Peyer's patch (tissue), 4 donors: Measurements from ENCODE around the gene TNS3. TPM values are rescaled to one million over a fixed set of nuclear protein-coding genes. Genes with fewer than 3 reads are reported as not detected.
A peak's percentile ranks its signal among the peaks of the same experiment; 100 is the strongest.

Experiments used
- DNase-seq, 3 donors: peaks; one replicate each; pipeline ENCODE4 v3.0.0-alpha.2; 2017 to 2019
- H3K27ac ChIP-seq, 4 donors: fragments of 200-600 bp; sonication (generic); one replicate each; pipeline ENCODE4 v1.5.1; 2016 to 2019
- H3K27me3 ChIP-seq, 2 donors: fragments of 200-600 bp; sonication (generic); one replicate each; pipeline ENCODE4 v1.5.1; 2019
- H3K36me3 ChIP-seq, 3 donors: fragments of 200-600 bp; sonication (generic); one replicate each; pipeline ENCODE4 v1.5.1; 2016 to 2019
- H3K4me1 ChIP-seq, 4 donors: fragments of 200-600 bp; sonication (generic); one replicate each; pipeline ENCODE4 v1.5.1; 2016 to 2019
- H3K4me3 ChIP-seq, 4 donors: fragments of 200-600 bp; sonication (generic); 1 replicate in 3 of 4; 2 replicates in 1 of 4; pipeline ENCODE4 v1.5.1; 2016 to 2019; ENCODE audit warnings: mild to moderate bottlenecking in 1 of 4
- H3K9me3 ChIP-seq, 4 donors: fragments of 200-600 bp; sonication (generic); one replicate each; pipeline ENCODE4 v1.5.1; 2016 to 2019; ENCODE audit warnings: mild to moderate bottlenecking in 1 of 4
- POLR2A ChIP-seq, 2 donors: fragments of 450-650 bp; IDR thresholded peaks; one replicate each; pipeline ENCODE4 v1.5.1; 2017; ENCODE audit warnings: antibody characterized with exemption in 2 of 2, mild to moderate bottlenecking in 2 of 2, moderate library complexity in 2 of 2
- total RNA-seq, 4 donors: library from RNA; depleted of rRNA; stranded (reverse); fragments of >200 nt; gene quantifications; one replicate each; pipeline ENCODE4 v1.1.0, GENCODE V29; 2016
- TF ChIP-seq, protein P1 (sequence below), 6 experiments: fragments of 450-650 bp in 4 of 6; fragments of 200-600 bp in 2 of 6; sonication (generic) in 1 of 6; IDR thresholded peaks; one replicate each; pipeline ENCODE4 v1.5.1; 2017 to 2019; ENCODE audit warnings: antibody characterized with exemption in 6 of 6, mild to moderate bottlenecking in 3 of 6, moderate library complexity in 1 of 6

TNS3 gene
- total RNA-seq, 4 donors from 2014 or later: 79.5 to 157 (median 112) TPM

DNA sequence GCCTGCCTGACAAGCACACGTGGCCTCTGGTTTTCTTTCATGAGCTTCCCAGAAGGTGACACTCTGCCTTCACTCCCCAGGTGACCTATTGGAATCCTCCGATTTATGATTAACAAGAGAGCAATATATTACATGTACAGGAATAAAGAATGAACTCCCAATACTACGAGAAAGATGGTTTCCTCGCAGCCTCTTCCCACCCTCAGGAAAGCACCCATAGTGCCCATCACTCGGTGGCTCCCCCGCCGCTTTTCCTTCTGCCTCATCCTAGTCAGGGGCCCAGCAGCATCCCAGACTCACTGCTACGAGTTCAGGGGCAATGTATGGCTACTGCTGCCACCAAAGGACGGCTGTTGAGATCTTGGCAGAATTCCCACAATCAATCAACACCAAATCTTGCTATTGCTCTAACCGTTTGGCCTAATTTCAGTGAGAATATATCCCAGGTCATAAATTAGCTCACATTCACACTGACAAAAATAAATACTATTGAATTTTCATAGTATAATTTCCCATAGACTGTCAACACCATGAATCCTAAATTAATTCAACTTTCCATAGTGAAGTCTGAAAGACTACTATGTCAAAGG lies 196.3 kb downstream of the TNS3 start:
- Histone ChIP-seq H3K4me1 (peaks cover 0 to 36% (median 2%) of the 10 kb centered on the region in 4 donors), H3K9me3 (no peaks in the 10 kb centered on the region), H3K27ac (peak overlapping the region in 2 of 4 donors; percentile 52 to 86), H3K36me3 (peaks cover 0 to 6% (median 0%) of the 10 kb centered on the region in 3 donors), H3K27me3 (no peaks in the 10 kb centered on the region), H3K4me3 (no peak overlapping the region)
- TF ChIP-seq POLR2A (IDR thresholded peaks at IDR 0.05): no peak
- TF ChIP-seq, protein P1, sequence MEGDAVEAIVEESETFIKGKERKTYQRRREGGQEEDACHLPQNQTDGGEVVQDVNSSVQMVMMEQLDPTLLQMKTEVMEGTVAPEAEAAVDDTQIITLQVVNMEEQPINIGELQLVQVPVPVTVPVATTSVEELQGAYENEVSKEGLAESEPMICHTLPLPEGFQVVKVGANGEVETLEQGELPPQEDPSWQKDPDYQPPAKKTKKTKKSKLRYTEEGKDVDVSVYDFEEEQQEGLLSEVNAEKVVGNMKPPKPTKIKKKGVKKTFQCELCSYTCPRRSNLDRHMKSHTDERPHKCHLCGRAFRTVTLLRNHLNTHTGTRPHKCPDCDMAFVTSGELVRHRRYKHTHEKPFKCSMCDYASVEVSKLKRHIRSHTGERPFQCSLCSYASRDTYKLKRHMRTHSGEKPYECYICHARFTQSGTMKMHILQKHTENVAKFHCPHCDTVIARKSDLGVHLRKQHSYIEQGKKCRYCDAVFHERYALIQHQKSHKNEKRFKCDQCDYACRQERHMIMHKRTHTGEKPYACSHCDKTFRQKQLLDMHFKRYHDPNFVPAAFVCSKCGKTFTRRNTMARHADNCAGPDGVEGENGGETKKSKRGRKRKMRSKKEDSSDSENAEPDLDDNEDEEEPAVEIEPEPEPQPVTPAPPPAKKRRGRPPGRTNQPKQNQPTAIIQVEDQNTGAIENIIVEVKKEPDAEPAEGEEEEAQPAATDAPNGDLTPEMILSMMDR (IDR thresholded peaks at IDR 0.05): no peak
- DNase-seq: peak in 1 of 3 donors; percentile 49

DNA sequence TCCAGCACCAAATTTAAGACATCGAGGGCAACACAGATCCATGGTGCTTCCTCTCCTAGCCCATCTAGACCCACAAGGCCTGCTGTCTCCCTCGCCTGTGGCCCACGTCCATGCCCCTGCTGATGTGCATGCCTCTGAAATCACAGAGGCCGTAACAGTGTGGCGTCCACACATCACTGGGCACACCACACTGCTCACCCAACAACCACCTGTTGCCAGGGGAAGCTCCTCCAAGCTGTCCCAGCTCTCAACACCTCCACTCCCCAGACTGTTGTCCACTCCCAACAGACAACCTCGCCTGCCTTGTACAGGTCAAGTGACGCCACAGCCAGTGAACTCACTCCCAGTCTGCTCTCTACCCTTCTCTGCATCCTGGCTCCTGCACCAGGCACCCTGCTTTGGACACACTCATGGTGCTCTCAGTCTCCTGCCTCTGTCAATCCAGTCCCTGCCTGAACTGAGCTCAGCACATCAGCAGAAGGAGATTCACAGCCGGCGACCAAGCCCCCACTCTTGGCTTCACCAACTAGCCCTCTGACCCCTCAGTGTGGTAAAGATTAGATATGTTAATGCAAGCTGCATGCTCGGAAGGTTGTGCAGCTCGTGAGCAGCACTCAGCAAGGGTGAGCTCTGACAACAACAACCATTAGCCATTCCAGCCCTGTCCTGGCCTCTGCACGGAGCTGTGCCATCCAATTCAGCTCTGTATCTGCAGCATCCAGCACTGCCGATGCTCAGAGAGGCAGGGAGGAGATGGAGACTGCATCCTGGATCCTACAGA lies 197.0 kb downstream of the TNS3 start:
- Histone ChIP-seq H3K9me3 (no peaks in the 10 kb centered on the region), H3K27ac (peak overlapping the region in 2 of 4 donors; percentile 52 to 86), H3K36me3 (no peaks in the 10 kb centered on the region), H3K4me3 (no peak overlapping the region), H3K27me3 (no peaks in the 10 kb centered on the region), H3K4me1 (peaks cover 0 to 42% (median 2%) of the 10 kb centered on the region in 4 donors)
- TF ChIP-seq, protein P1 (IDR thresholded peaks at IDR 0.05): no peak
- TF ChIP-seq POLR2A (IDR thresholded peaks at IDR 0.05): no peak
- peak in 1 of 3 donors; percentile 31 for DNase-seq

DNA sequence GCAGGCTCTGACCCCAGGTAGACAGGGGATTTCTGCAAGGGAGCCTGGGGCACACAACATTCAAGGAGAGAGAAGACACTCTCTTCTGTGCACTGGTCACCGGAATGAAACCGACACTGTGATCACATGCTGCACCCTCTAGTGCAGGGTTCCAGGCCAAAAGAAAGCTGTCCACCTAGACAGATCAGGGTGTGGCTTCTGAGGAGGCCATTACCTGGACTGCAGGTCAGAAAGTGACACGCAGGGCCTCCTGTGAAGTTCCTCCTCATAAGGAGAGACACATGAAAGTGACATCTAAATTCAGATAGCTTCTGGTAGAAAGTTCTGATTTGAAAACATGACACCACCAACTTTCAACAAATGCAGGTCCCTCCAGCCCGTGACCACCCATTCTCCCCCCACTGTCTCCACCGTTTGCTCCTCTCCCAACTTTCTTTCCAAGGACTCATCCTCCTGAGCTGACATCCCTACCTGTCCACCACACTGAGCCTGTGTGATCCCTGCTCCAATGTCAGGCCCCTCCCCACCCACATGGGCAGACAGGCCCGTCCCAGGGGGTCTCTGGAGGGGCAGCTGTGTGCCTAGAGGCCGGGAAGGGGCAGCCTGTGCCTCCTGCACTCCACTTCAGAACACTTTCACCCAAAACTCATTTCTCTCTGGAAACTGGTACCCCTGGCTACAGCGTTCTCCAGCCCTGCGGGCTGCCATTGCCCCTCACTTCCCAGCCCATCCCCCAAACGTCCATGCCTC lies 198.0 kb downstream of the TNS3 start:
- Histone ChIP-seq H3K4me1 (peaks cover 0 to 43% (median 2%) of the 10 kb centered on the region in 4 donors), H3K9me3 (no peaks in the 10 kb centered on the region), H3K4me3 (no peak overlapping the region), H3K36me3 (no peaks in the 10 kb centered on the region), H3K27me3 (no peaks in the 10 kb centered on the region), H3K27ac (peak overlapping the region in 1 of 4 donors; percentile 86)
- TF ChIP-seq, protein P1 (IDR thresholded peaks at IDR 0.05): no peak
- no peak for TF ChIP-seq POLR2A (IDR thresholded peaks at IDR 0.05)
- DNase-seq: peak in 1 of 3 donors; percentile 52

DNA sequence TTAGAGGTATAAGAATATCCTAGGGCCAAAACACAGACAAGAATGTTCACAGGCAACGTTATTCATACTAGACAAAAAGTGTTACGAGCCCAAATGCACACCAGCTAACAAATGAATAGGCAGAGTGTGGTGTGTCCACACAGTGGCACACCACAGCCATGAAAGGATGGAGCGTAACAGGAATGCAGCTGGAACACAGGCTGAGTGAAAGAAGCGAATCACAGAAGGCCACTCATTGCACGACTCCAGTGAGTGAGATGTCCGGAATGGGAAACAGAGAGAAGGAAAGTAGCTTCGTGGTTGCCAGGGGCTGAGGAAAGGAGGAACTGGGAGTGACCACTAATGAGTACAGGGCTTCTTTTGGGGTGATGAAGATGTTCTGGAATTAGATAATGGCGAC lies 198.8 kb downstream of the TNS3 start:
- peak in 1 of 3 donors; percentile 30 for DNase-seq
- no peaks in the 10 kb centered on the region for H3K9me3 ChIP-seq
- TF ChIP-seq, protein P1 (IDR thresholded peaks at IDR 0.05): no peak
- no peak for TF ChIP-seq POLR2A (IDR thresholded peaks at IDR 0.05)
- H3K27me3 ChIP-seq: no peaks in the 10 kb centered on the region
- H3K27ac ChIP-seq: no peak overlapping the region
- peaks cover 0 to 43% (median 2%) of the 10 kb centered on the region in 4 donors for H3K4me1 ChIP-seq
- H3K4me3 ChIP-seq: no peak overlapping the region
- no peaks in the 10 kb centered on the region for H3K36me3 ChIP-seq

DNA sequence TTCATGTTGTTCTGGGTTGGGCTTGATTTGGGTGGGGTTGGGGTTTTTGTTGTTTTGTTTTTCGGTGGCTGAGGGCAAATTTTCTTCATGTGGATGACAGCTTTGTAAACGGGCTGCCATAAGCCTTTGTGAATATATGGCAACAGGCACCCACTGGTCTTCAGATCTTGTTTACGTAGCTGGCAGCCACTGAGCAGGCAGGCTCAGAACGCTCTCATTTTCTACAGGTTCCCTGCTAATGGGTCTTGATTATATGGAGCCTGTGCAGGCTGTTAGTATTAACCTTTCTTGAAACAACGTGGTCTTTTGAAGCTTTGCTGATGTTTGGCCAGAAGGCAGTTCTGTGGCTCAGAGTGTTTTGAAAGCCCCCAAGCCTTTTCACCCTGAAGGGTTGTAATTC lies 199.7 kb downstream of the TNS3 start:
- Histone ChIP-seq H3K4me3 (no peak overlapping the region), H3K36me3 (no peaks in the 10 kb centered on the region), H3K4me1 (peaks cover 0 to 48% (median 2%) of the 10 kb centered on the region in 4 donors), H3K9me3 (no peaks in the 10 kb centered on the region), H3K27me3 (no peaks in the 10 kb centered on the region), H3K27ac (no peak overlapping the region)
- DNase-seq: peak in 1 of 3 donors; percentile 19
- no peak for TF ChIP-seq POLR2A (IDR thresholded peaks at IDR 0.05)
- TF ChIP-seq, protein P1 (IDR thresholded peaks at IDR 0.05): no peak
